Small intestine (tissue), 7 donors: ENCODE data around the gene PROS1. TPM values are rescaled to one million over a fixed set of nuclear protein-coding genes. Genes with fewer than 3 reads are reported as not detected.
A peak's percentile ranks its signal among the peaks of the same experiment; 100 is the strongest.
"Not testable (repeated sequence)": the region's sequence is repeated elsewhere in the genome, so short reads cannot be mapped to it uniquely, and the experiment has no call there.

Experiments
- DNase-seq, 2 donors: peaks; one replicate each; pipeline versions ENCODE4 v3.0.0 to v3.0.0-alpha.2; 2013
- FAIRE-seq: peaks from 2 replicates; lab custom pipeline; 2012; peaks lifted over from hg19 to GRCh38; lab: Jason Lieb, UNC
- H3K27ac ChIP-seq, 3 donors: one replicate each; pipeline ENCODE4 v1.5.1; 2013; ENCODE audit warnings: low read length in 2 of 3, mild to moderate bottlenecking in 2 of 3, control low read depth in 1 of 3, inconsistent platforms in 1 of 3, low read depth in 1 of 3, moderate library complexity in 1 of 3
- H3K27me3 ChIP-seq, 3 donors: one replicate each; pipeline ENCODE4 v1.6.1; 2013; ENCODE audit warnings: low read length in 3 of 3, inconsistent platforms in 1 of 3; ENCODE audit not compliant: control insufficient read depth in 3 of 3, insufficient read depth in 3 of 3
- H3K36me3 ChIP-seq, 3 donors: one replicate each; pipeline ENCODE4 v1.6.1; 2013; ENCODE audit warnings: low read length in 3 of 3, inconsistent platforms in 1 of 3, low read depth in 1 of 3, mild to moderate bottlenecking in 1 of 3, moderate library complexity in 1 of 3; ENCODE audit not compliant: control insufficient read depth in 3 of 3, insufficient read depth in 2 of 3
- H3K4me1 ChIP-seq, 3 donors: one replicate each; pipeline ENCODE4 v1.6.1; 2013; ENCODE audit warnings: low read length in 2 of 3, inconsistent platforms in 1 of 3, low read depth in 1 of 3, mild to moderate bottlenecking in 1 of 3, moderate library complexity in 1 of 3; ENCODE audit not compliant: control insufficient read depth in 3 of 3, insufficient read depth in 2 of 3
- H3K4me3 ChIP-seq, 3 donors: one replicate each; pipeline ENCODE4 v1.5.1; 2013; ENCODE audit warnings: low read length in 3 of 3, control low read depth in 1 of 3, inconsistent platforms in 1 of 3, low read depth in 1 of 3, mild to moderate bottlenecking in 1 of 3, moderate library complexity in 1 of 3
- H3K9me3 ChIP-seq, 2 donors: one replicate each; pipeline ENCODE4 v1.6.1; 2013; ENCODE audit warnings: low read depth in 1 of 2, low read length in 1 of 2; ENCODE audit not compliant: control insufficient read depth in 2 of 2, insufficient read depth in 1 of 2
- WGBS, 3 donors: extraction: QIAGEN DNeasy Blood & Tissue Kit; methylation state at CpG; one replicate each; pipeline ENCODE4 v1.1.7; 2013; 5-methylcytosine and 5-hydroxymethylcytosine counted together
- polyA plus RNA-seq, 4 donors: library from polyadenylated mRNA; stranded (reverse) in 3 of 4; unstranded in 1 of 4; fragments of 200-250 nt in 3 of 4; fragments of 120-200 nt in 1 of 4; gene quantifications; one replicate each; pipeline versions ENCODE4 v1.2.1 to v1.2.3, GENCODE V29; 2013
- donor health status: healthy with polysubstance abuse.
- donor health status: control.
- donor health status: control.
- donor health status: Bipolar disorder and iron deficiency.
- donor health status: healthy.

Gene PROS1
- polyA plus RNA-seq, 4 donors, result 1.1 to 68.0 (median 14.1) TPM

DNA sequence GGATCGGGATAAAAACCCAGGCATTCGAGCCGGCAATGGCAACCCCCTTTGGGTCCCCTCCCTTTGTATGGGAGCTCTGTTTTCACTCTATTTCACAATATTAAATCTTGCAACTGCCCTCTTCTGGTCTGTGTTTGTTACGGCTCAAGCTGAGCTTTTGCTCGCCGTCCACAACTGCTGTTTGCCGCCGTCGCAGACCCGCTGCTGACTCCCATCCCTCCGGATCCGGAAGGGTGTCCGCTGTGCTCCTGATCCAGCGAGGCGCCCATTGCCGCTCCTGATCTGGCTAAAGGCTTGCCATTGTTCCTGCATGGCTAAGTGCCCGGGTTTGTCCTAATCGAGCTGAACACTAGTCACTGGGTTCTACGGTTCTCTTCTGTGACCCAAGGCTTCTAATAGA, 8.6 kb downstream of the PROS1 start:
- DNase-seq, H3K27ac ChIP-seq, H3K27me3 ChIP-seq, H3K4me1 ChIP-seq, H3K36me3 ChIP-seq, H3K9me3 ChIP-seq, FAIRE-seq, H3K4me3 ChIP-seq: not testable (repeated sequence)
- 94 to 96% (median 96%) methylated on average over 19 of the region's 19 CpGs for WGBS, 3 donors

DNA sequence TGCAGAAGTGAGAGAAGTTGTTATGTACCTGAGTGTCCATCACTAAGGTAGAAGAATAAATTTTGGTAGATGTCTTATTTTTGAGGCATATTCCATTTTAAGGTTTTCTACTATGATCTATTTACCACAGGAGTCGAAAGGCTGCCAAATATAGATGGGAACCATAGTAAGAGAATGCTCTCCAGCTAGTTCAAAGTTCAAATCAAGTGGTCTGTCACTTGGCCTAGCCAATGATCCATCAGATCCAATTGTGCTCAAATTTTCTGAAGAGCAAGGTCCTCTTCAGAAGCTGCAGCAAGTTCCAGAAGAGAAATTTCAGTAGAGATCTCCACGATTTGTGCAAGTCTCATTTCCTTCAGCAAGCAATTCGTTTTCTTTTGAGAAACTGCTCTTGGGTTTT, 10.9 kb downstream of the PROS1 start:
- Histone ChIP-seq H3K27me3 (no peaks in the 10 kb centered on the region), H3K4me1 (no peaks in the 10 kb centered on the region), H3K36me3 (no peaks in the 10 kb centered on the region), H3K27ac (no peak overlapping the region), H3K4me3 (no peak overlapping the region), H3K9me3 (no peaks in the 10 kb centered on the region)
- DNase-seq, result no peak
- 75 to 90% (median 78%) methylated on average over 3 of the region's 3 CpGs for WGBS, 3 donors
- no peak for FAIRE-seq

DNA sequence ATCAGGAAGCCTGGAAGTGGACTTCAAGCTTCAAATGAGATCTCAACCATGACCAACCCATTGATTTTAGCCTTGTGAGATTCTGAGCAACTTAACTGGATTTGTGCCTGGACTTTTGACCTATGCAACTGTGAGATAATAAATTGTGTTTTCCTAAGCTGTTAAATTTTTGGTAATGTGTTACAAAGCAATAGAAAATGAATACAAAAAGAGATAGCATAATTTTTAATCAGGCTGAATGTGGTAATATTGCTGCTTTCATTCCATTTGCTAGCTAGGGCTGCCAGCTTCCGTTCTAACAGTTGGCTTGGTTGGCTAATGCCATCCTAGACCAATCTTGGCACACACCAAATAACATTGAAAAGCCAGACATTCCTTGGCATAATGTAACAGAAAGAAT, 12.2 kb downstream of the PROS1 start:
- Histone ChIP-seq H3K4me3 (no peak overlapping the region), H3K27ac (no peak overlapping the region), H3K36me3 (no peaks in the 10 kb centered on the region), H3K9me3 (no peaks in the 10 kb centered on the region), H3K27me3 (no peaks in the 10 kb centered on the region), H3K4me1 (no peaks in the 10 kb centered on the region)
- DNase-seq (peak in 1 of 2 donors; percentile 7), FAIRE-seq (no peak)
- 57 to 91% (median 77%) methylated on average over 1 of the region's 1 CpG for WGBS, 3 donors

DNA sequence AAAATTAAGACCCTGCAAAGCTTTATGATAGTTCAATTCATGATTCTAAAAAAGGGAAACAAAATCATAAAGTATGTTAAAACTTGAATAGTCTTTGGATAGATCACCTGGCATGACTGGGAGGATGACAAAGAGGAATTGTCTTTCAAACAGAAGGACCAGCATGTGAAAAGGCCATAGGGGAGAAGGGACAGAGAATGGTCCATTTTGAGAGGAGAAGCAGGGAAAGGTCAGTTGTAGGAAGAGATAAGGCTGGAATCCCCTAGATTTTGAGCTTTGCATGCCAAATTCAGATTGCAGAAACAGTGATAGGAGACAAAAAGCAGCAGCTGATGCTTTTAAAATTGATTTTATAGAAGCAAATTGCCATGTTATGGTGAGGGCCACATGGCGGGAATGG, 12.7 kb downstream of the PROS1 start:
- no peaks in the 10 kb centered on the region for H3K36me3 ChIP-seq
- no peak for DNase-seq
- no peaks in the 10 kb centered on the region for H3K27me3 ChIP-seq
- no peaks in the 10 kb centered on the region for H3K4me1 ChIP-seq
- no peak overlapping the region for H3K27ac ChIP-seq
- FAIRE-seq, result no peak
- H3K9me3 ChIP-seq, result no peaks in the 10 kb centered on the region
- no peak overlapping the region for H3K4me3 ChIP-seq
- 88 to 96% (median 91%) methylated on average over 1 of the region's 1 CpG for WGBS, 3 donors

DNA sequence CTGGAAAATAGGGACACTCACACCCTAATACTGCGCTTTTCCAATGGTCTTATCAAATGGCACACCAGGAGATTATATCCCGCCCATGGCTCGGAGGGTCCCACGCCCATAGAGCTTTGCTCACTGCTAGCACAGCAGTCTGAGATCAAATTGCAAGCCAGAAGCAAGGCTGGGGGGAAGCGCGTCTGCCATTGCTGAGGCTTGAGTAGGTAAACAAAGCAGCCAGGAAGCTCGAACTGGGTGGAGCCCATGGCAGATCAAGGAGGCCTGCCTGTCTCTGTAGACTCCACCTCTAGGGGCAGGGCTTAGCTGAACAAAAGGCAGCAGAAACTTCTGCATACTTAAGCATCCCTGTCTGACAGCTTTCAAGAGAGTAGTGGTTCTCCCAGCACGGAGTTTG, 23.7 kb downstream of the PROS1 start:
- not testable (repeated sequence) for H3K36me3 ChIP-seq, H3K27ac ChIP-seq, H3K4me1 ChIP-seq, H3K4me3 ChIP-seq, H3K27me3 ChIP-seq, DNase-seq, FAIRE-seq
- WGBS, 3 donors, result 82 to 89% (median 85%) methylated on average over 8 of the region's 8 CpGs
- peaks cover 0 to 10% of the 10 kb centered on the region in 2 donors for H3K9me3 ChIP-seq

DNA sequence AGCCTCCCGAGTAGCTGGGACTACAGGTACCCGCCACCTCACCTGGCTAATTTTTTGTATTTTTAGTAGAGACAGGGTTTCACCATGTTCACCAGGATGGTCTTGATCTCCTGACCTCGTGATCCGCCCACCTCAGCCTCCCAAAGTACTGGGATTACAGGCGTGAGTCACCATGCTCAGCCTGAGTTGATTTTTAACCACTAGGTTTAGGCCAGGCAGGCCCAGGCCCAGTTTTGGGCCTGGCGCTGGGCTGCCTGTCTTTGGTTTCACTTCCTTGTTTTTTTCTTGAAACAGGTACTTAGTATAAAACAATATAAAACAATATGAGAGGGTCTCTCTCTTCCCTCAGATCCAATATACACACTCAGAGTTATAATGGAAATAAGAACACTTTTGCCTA, 36.2 kb downstream of the PROS1 start:
- H3K4me1 ChIP-seq, H3K4me3 ChIP-seq, DNase-seq, H3K27ac ChIP-seq, H3K27me3 ChIP-seq, FAIRE-seq, H3K36me3 ChIP-seq: not testable (repeated sequence)
- H3K9me3 ChIP-seq, result peaks cover 0 to 14% of the 10 kb centered on the region in 2 donors
- WGBS, 3 donors, result 84 to 93% (median 86%) methylated on average over 5 to 6 of the region's 6 CpGs

DNA sequence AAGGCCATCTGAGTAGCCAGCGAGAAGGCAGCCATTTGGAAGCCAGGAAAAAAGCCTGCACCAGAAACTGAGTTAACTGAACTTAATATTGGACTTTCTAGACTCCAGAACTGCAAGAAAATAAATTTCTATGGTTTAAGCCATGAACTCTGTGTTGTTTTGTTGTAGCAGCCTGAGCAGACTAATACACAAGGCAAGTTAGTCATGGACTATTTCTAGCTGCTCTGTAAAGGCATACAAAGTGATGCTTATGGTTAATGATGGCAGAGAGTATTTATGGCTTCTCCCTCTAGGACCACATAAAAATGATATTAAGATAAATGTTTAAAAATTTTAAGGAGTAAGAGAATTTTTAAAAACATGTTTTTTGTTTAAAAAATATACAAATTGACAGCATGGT, 37.1 kb downstream of the PROS1 start:
- Histone ChIP-seq H3K9me3 (peaks cover 0 to 6% of the 10 kb centered on the region in 2 donors), H3K4me3 (no peak overlapping the region), H3K4me1 (no peaks in the 10 kb centered on the region), H3K27ac (no peak overlapping the region), H3K36me3 (no peaks in the 10 kb centered on the region), H3K27me3 (no peaks in the 10 kb centered on the region)
- no peak for DNase-seq
- no peak for FAIRE-seq
- 81 to 89% (median 86%) methylated on average over 1 of the region's 1 CpG for WGBS, 3 donors

DNA sequence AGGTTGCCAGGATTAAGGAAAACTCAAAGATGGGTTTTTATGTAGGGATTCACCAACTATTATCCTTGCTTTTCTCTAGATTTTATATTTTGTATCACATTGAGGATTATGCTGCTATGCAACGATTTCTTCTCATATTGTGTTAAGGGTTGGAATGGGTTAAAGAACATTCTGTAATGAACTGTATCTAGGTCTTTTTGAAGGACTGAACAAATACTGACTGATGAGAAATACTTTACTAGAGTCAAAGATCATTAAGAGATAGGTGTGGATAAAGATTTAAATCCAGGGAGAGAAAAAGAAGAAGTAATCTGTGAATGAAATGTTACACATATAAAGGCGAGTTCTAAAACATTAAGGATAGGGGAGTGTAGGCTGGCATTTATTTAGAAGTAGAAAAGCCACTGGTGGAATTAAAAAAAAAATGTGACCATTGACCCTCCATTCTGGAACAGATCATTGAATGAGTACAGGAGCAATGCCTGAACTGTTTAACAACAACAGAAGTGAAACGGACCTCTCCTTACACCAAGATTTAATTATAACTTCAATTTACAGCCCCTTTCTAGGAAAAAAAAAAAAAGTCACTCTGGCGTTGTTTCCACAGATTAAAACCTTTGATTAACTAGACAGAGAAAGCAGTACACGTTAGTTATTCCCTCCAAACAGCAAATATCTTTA, 39.2 kb downstream of the PROS1 start:
- WGBS, 3 donors, result 36 to 62% (median 52%) methylated on average over 5 of the region's 5 CpGs

More for the DNA sequence above, 39.2 kb downstream of the PROS1 start:
- Histone ChIP-seq H3K9me3 (peaks cover 0 to 4% of the 10 kb centered on the region in 2 donors), H3K36me3 (no peaks in the 10 kb centered on the region), H3K27ac (no peak overlapping the region), H3K27me3 (no peaks in the 10 kb centered on the region), H3K4me1 (no peaks in the 10 kb centered on the region), H3K4me3 (no peak overlapping the region)
- FAIRE-seq (no peak), DNase-seq (peak in 1 of 2 donors; percentile 5)
